Endodermal cell (in vitro differentiated cells): ENCODE data around the gene CYSRT1. TPM values are rescaled to one million over a fixed set of nuclear protein-coding genes. Genes with fewer than 3 reads are reported as not detected.

Experiments
- DNase-seq: peaks from one replicate; pipeline ENCODE4 v3.0.0-alpha.2; 2017
- H3K27ac ChIP-seq: 2 replicates; pipeline ENCODE4 v1.5.1; 2013; ENCODE audit warnings: mild to moderate bottlenecking, low read depth, low read length, moderate library complexity
- H3K27me3 ChIP-seq: 2 replicates; pipeline ENCODE4 v1.6.1; 2013; ENCODE audit warnings: mild to moderate bottlenecking, low read length, moderate library complexity; ENCODE audit not compliant: insufficient read depth, control insufficient read depth, poor library complexity, severe bottlenecking
- H3K36me3 ChIP-seq: 2 replicates; pipeline ENCODE4 v1.7.0; 2013; ENCODE audit warnings: mild to moderate bottlenecking, low read length, moderate library complexity; ENCODE audit not compliant: control insufficient read depth, insufficient read depth
- H3K4me1 ChIP-seq: one replicate; pipeline ENCODE4 v1.7.0; 2013; ENCODE audit warnings: low read length; ENCODE audit not compliant: control insufficient read depth, insufficient read depth
- H3K4me3 ChIP-seq: 2 replicates; pipeline ENCODE4 v1.5.1; 2013; ENCODE audit warnings: mild to moderate bottlenecking, low read length, moderate library complexity
- H3K9ac ChIP-seq: 2 replicates; pipeline ENCODE4 v1.6.1; 2013; ENCODE audit warnings: mild to moderate bottlenecking, low read length, moderate library complexity; ENCODE audit not compliant: poor library complexity, severe bottlenecking; ENCODE audit errors: extremely low read depth
- H3K9me3 ChIP-seq: 2 replicates; pipeline ENCODE4 v1.6.1; 2013; ENCODE audit warnings: mild to moderate bottlenecking, low read length, moderate library complexity; ENCODE audit not compliant: control insufficient read depth
- H3K27ac Mint-ChIP-seq: 2 replicates; pipeline ENCODE4 v1.8.0; 2020; ENCODE audit warnings: mixed read lengths
- H3K27me3 Mint-ChIP-seq: 2 replicates; pipeline ENCODE4 v1.8.0; 2021; ENCODE audit warnings: mild to moderate bottlenecking, mixed read lengths; ENCODE audit not compliant: insufficient read depth
- H3K36me3 Mint-ChIP-seq: 2 replicates; pipeline ENCODE4 v1.8.0; 2020; ENCODE audit warnings: low read depth, mixed read lengths
- H3K4me1 Mint-ChIP-seq: 2 replicates; pipeline ENCODE4 v1.8.0; 2020; ENCODE audit warnings: mixed read lengths
- H3K4me3 Mint-ChIP-seq: 2 replicates; pipeline ENCODE4 v1.8.0; 2020; ENCODE audit warnings: mild to moderate bottlenecking, moderate library complexity, mixed read lengths
- H3K9me3 Mint-ChIP-seq: 2 replicates; pipeline ENCODE4 v1.8.0; 2020; ENCODE audit warnings: mild to moderate bottlenecking, mixed read lengths
- CTCF ChIP-seq: fragments of 200-600 bp; sonication (generic); conservative IDR thresholded peaks from 2 replicates; pipeline ENCODE4 v1.5.0; 2021; ENCODE audit warnings: antibody characterized with exemption, mild to moderate bottlenecking
- WGBS, 2 experiments: methylation state at CpG; one replicate each; pipeline versions ENCODE4 v1.1.5 to v1.1.7; 2013; ENCODE audit warnings: missing lambda C conversion rate in 2 of 2, mixed read lengths in 1 of 2; ENCODE audit not compliant: insufficient coverage in 1 of 2, insufficient read length in 1 of 2; 5-methylcytosine and 5-hydroxymethylcytosine counted together
- total RNA-seq, 2 donors: library from RNA; stranded (reverse); fragmentation: NEBNext Ultra II Directional in 1 of 2; extraction: Animal tissue kit (Norgen Biotek cat#: 25700) in 1 of 2; gene quantifications; 2 replicates in 1 of 2; 3 replicates in 1 of 2; pipeline ENCODE4 v1.2.1, GENCODE V29; 2021

The CYSRT1 gene
- total RNA-seq, 2 donors from 2014 or later: 1.4 to 1.8 TPM

- Mint-ChIP-seq H3K9me3 (no peaks in the 10 kb centered on the region), H3K4me3 (peak overlapping the region; percentile 83), H3K27me3 (no peaks in the 10 kb centered on the region), H3K36me3 (peaks cover 9% of the 10 kb centered on the region), H3K4me1 (peaks cover 22% of the 10 kb centered on the region), H3K27ac (peak overlapping the region; percentile 58)
- H3K9ac ChIP-seq: no peak overlapping the region
- H3K4me3 ChIP-seq: no peak overlapping the region
- H3K27ac ChIP-seq: no peak overlapping the region
- DNase-seq: no peak
- no peaks in the 10 kb centered on the region for H3K27me3 ChIP-seq
- TF ChIP-seq CTCF: no peak
- WGBS, 2 experiments: 80 to 92% methylated on average over 1 to 9 of the region's 9 CpGs
- peaks cover 25% of the 10 kb centered on the region for H3K36me3 ChIP-seq
- peaks cover 26% of the 10 kb centered on the region for H3K4me1 ChIP-seq
- no peaks in the 10 kb centered on the region for H3K9me3 ChIP-seq
Observed at GRCh38 chr9:137190315-137190856, 34.6 kb upstream of the CYSRT1 start.

- Histone ChIP-seq H3K4me3 (no peak overlapping the region), H3K9ac (no peak overlapping the region), H3K27ac (no peak overlapping the region), H3K36me3 (peaks cover 25% of the 10 kb centered on the region), H3K4me1 (peaks cover 26% of the 10 kb centered on the region), H3K27me3 (no peaks in the 10 kb centered on the region), H3K9me3 (no peaks in the 10 kb centered on the region)
- 88 to 95% methylated on average over 3 of the region's 3 CpGs for WGBS, 2 experiments
- Mint-ChIP-seq H3K27ac (no peak overlapping the region), H3K27me3 (no peaks in the 10 kb centered on the region), H3K4me1 (peaks cover 23% of the 10 kb centered on the region), H3K4me3 (no peak overlapping the region), H3K36me3 (peaks cover 9% of the 10 kb centered on the region), H3K9me3 (no peaks in the 10 kb centered on the region)
- DNase-seq: no peak
- no peak for TF ChIP-seq CTCF
Observed at GRCh38 chr9:137191245-137191644, 33.7 kb upstream of the CYSRT1 start.

GRCh38 chr9:137191691-137192447 is 33.1 kb upstream of the CYSRT1 start:
- no peak overlapping the region for H3K4me3 ChIP-seq
- TF ChIP-seq CTCF: no peak
- no peaks in the 10 kb centered on the region for H3K9me3 ChIP-seq
- H3K27ac Mint-ChIP-seq: no peak overlapping the region
- no peak for DNase-seq
- 95 to 96% methylated on average over 14 to 22 of the region's 22 CpGs for WGBS, 2 experiments
- H3K9me3 Mint-ChIP-seq: no peaks in the 10 kb centered on the region
- no peaks in the 10 kb centered on the region for H3K27me3 Mint-ChIP-seq
- H3K36me3 Mint-ChIP-seq: peaks cover 9% of the 10 kb centered on the region
- H3K9ac ChIP-seq: no peak overlapping the region
- H3K4me3 Mint-ChIP-seq: no peak overlapping the region
- peaks cover 23% of the 10 kb centered on the region for H3K4me1 ChIP-seq
- peaks cover 20% of the 10 kb centered on the region for H3K4me1 Mint-ChIP-seq
- peaks cover 19% of the 10 kb centered on the region for H3K36me3 ChIP-seq
- H3K27ac ChIP-seq: no peak overlapping the region
- H3K27me3 ChIP-seq: no peaks in the 10 kb centered on the region
